Omental fat pad (tissue), 4 donors: ENCODE measurements around the gene RBMS2. TPM values are rescaled to one million over a fixed set of nuclear protein-coding genes. Genes with fewer than 3 reads are reported as not detected.

Source experiments
- ATAC-seq: fragments of 150-250 bp; one replicate; pipeline ENCODE4 v1.9.1; 2016; ENCODE audit warnings: mild to moderate bottlenecking, moderate library complexity; ENCODE audit not compliant: low FRiP score
- DNase-seq: peaks from one replicate; pipeline ENCODE4 v3.0.0-alpha.2; 2019; ENCODE audit warnings: low spot score
- CTCF ChIP-seq, 3 donors: fragments of 450-650 bp; IDR thresholded peaks; one replicate each; pipeline ENCODE4 v1.5.1; 2016 to 2017; ENCODE audit warnings: antibody characterized with exemption in 3 of 3, mild to moderate bottlenecking in 3 of 3, moderate library complexity in 2 of 3
- total RNA-seq, 4 donors: library from RNA; depleted of rRNA; stranded (reverse); fragments of >200 nt; gene quantifications; one replicate each; pipeline ENCODE4 v1.1.0, GENCODE V29; 2016

Gene RBMS2
- total RNA-seq, 4 donors from 2014 or later: 22.2 to 63.8 (median 30.6) TPM

- no peak for ATAC-seq
- DNase-seq: no peak
- no peak for TF ChIP-seq CTCF (IDR thresholded peaks at IDR 0.05)
These were observed 112.0 kb downstream of the RBMS2 start for GRCh38 chr12:56633468-56634241.

GRCh38 chr12:56634242-56634836 is 112.7 kb downstream of the RBMS2 start:
- TF ChIP-seq CTCF (IDR thresholded peaks at IDR 0.05): no peak
- no peak for DNase-seq
- no peak for ATAC-seq

- no peak for DNase-seq
- no peak for TF ChIP-seq CTCF (IDR thresholded peaks at IDR 0.05)
- peak; percentile 33 for ATAC-seq
These were observed 113.5 kb downstream of the RBMS2 start for GRCh38 chr12:56634837-56635791.

- peak; percentile 73 for ATAC-seq
- TF ChIP-seq CTCF (IDR thresholded peaks at IDR 0.05): no peak
- DNase-seq: peak; percentile 73
These were observed 114.4 kb downstream of the RBMS2 start for GRCh38 chr12:56635806-56636674.

GRCh38 chr12:56636675-56637540 is 115.3 kb downstream of the RBMS2 start:
- peak in 1 of 3 donors; percentile 46 for TF ChIP-seq CTCF (IDR thresholded peaks at IDR 0.05)
- ATAC-seq (peak; percentile 80), DNase-seq (peak; percentile 98)
